Naive B cell (primary cell): Measurements from ENCODE around the gene PTPRG. TPM values are rescaled to one million over a fixed set of nuclear protein-coding genes. Genes with fewer than 3 reads are reported as not detected.

Experiments
- ATAC-seq, 2 donors: fragments of 150-1000 bp; cut with Tn5 transposase; 2 replicates each; pipeline ENCODE4 v1.10.0; 2021; ENCODE audit warnings: low read depth in 2 of 2, mild to moderate bottlenecking in 2 of 2, moderate library complexity in 2 of 2
- DNase-seq: peaks from one replicate; pipeline ENCODE4 v3.0.0; 2022
- H3K27ac Mint-ChIP-seq, 6 donors: one replicate each; pipeline ENCODE4 v1.8.0; 2020 to 2022; ENCODE audit warnings: mild to moderate bottlenecking in 6 of 6, mixed read lengths in 6 of 6, moderate library complexity in 5 of 6, inconsistent platforms in 2 of 6
- H3K27me3 Mint-ChIP-seq, 3 donors: one replicate each; pipeline ENCODE4 v1.8.0; 2021 to 2022; ENCODE audit warnings: mixed read lengths in 3 of 3, mild to moderate bottlenecking in 1 of 3
- H3K36me3 Mint-ChIP-seq, 2 donors: one replicate each; pipeline ENCODE4 v1.8.0; 2020 to 2022; ENCODE audit warnings: mixed read lengths in 2 of 2, inconsistent platforms in 1 of 2, mild to moderate bottlenecking in 1 of 2
- H3K4me1 Mint-ChIP-seq, 3 donors: one replicate each; pipeline ENCODE4 v1.8.0; 2020 to 2022; ENCODE audit warnings: mixed read lengths in 3 of 3, inconsistent platforms in 1 of 3, mild to moderate bottlenecking in 1 of 3, moderate library complexity in 1 of 3
- H3K4me3 Mint-ChIP-seq, 8 donors: one replicate each; pipeline ENCODE4 v1.8.0; 2020 to 2022; ENCODE audit warnings: mild to moderate bottlenecking in 8 of 8, mixed read lengths in 8 of 8, moderate library complexity in 8 of 8, inconsistent platforms in 2 of 8
- H3K9me3 Mint-ChIP-seq, 7 donors: one replicate each; pipeline ENCODE4 v1.8.0; 2020 to 2022; ENCODE audit warnings: mixed read lengths in 7 of 7, mild to moderate bottlenecking in 5 of 7, inconsistent platforms in 2 of 7, moderate library complexity in 1 of 7
- polyA plus RNA-seq, 6 donors: library from polyadenylated mRNA; unstranded; fragments of 300-500 nt; fragmentation: Illumina TruSeq; gene quantifications; one replicate each; pipeline ENCODE4 v1.2.3, GENCODE V29; 2021; ENCODE audit warnings: low read depth in 6 of 6

The PTPRG gene
- polyA plus RNA-seq, 6 donors from 2014 or later: 0.05 to 0.20 (median 0.10) TPM; not detected in 1

DNA sequence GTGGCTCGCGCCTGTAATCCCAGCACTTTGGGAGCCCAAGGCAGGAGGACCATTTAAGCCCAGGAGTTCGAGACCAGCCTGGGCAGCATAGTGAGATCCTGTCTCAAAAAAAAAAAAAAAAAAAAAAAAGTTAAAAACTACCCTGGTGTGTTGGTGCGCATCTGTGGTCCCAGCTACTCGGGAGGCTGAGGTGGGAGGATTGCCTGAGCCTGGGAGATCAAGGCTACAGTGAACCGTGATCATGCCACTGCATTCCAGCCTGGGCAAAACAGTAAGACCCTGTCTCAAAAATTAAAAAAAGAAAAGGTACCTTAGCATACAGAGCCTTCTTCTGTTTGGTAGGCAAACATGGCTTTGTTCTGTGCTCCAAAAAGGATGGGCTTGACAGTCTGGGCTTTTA, 57.5 kb downstream of the PTPRG start:
- no peak overlapping the region for H3K4me3 Mint-ChIP-seq
- no peak overlapping the region for H3K27ac Mint-ChIP-seq
- ATAC-seq (no peak), DNase-seq (no peak)
- no peaks in the 10 kb centered on the region for H3K36me3 Mint-ChIP-seq
- no peaks in the 10 kb centered on the region for H3K4me1 Mint-ChIP-seq
- peaks cover 0 to 4% (median 0%) of the 10 kb centered on the region in 3 donors for H3K27me3 Mint-ChIP-seq
- peaks cover 0 to 5% (median 1%) of the 10 kb centered on the region in 7 donors for H3K9me3 Mint-ChIP-seq

DNA sequence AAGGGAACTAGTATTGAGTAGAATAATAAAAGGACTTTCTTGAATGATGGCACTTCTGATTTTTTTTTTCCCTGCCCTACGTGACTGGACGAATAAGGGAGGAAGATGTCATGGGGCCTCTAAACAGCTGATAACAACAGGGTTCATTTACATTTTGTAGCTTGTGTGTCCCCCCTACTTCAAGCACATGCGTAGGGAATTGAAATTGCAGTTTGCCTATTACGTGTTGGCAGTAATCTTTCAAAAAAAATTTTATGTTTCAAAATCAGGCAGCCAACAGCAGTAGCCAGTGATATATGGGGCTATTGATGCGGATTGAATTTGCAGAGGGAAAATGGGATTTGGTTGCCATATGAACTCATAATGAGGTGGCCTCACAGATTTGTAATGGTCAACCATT, 58.7 kb downstream of the PTPRG start:
- Mint-ChIP-seq H3K4me3 (no peak overlapping the region), H3K36me3 (peaks cover 0 to 3% of the 10 kb centered on the region in 2 donors), H3K27ac (no peak overlapping the region), H3K27me3 (peaks cover 0 to under 1% (median 0%) of the 10 kb centered on the region in 3 donors), H3K9me3 (peaks cover 0 to 7% (median 4%) of the 10 kb centered on the region in 7 donors), H3K4me1 (no peaks in the 10 kb centered on the region)
- ATAC-seq (no peak), DNase-seq (no peak)

GRCh38 chr3:61624300-61624699, 62.9 kb downstream of the PTPRG start:
- H3K4me3 Mint-ChIP-seq: no peak overlapping the region
- H3K27ac Mint-ChIP-seq: no peak overlapping the region
- ATAC-seq (no peak), DNase-seq (no peak)
- H3K27me3 Mint-ChIP-seq: peaks cover 0 to 3% (median 0%) of the 10 kb centered on the region in 3 donors
- H3K9me3 Mint-ChIP-seq: peaks cover 0 to 14% (median 4%) of the 10 kb centered on the region in 7 donors
- peaks cover 0 to 8% of the 10 kb centered on the region in 2 donors for H3K36me3 Mint-ChIP-seq
- H3K4me1 Mint-ChIP-seq: no peaks in the 10 kb centered on the region

- H3K27ac Mint-ChIP-seq: no peak overlapping the region
- ATAC-seq (no peak), DNase-seq (no peak)
- no peak overlapping the region for H3K4me3 Mint-ChIP-seq
- peaks cover 0 to 14% (median 4%) of the 10 kb centered on the region in 7 donors for H3K9me3 Mint-ChIP-seq
- peaks cover 0 to 3% (median 0%) of the 10 kb centered on the region in 3 donors for H3K27me3 Mint-ChIP-seq
- H3K4me1 Mint-ChIP-seq: no peaks in the 10 kb centered on the region
- H3K36me3 Mint-ChIP-seq: peaks cover 0 to 8% of the 10 kb centered on the region in 2 donors
These were observed 64.1 kb downstream of the PTPRG start for GRCh38 chr3:61625429-61625828.

- peaks cover 0 to 3% (median 0%) of the 10 kb centered on the region in 3 donors for H3K27me3 Mint-ChIP-seq
- DNase-seq (no peak), ATAC-seq (no peak)
- no peak overlapping the region for H3K4me3 Mint-ChIP-seq
- H3K4me1 Mint-ChIP-seq: no peaks in the 10 kb centered on the region
- H3K9me3 Mint-ChIP-seq: peaks cover 0 to 14% (median 4%) of the 10 kb centered on the region in 7 donors
- no peak overlapping the region for H3K27ac Mint-ChIP-seq
- peaks cover 0 to 8% of the 10 kb centered on the region in 2 donors for H3K36me3 Mint-ChIP-seq
These were observed 65.1 kb downstream of the PTPRG start for GRCh38 chr3:61626484-61626883.

DNA sequence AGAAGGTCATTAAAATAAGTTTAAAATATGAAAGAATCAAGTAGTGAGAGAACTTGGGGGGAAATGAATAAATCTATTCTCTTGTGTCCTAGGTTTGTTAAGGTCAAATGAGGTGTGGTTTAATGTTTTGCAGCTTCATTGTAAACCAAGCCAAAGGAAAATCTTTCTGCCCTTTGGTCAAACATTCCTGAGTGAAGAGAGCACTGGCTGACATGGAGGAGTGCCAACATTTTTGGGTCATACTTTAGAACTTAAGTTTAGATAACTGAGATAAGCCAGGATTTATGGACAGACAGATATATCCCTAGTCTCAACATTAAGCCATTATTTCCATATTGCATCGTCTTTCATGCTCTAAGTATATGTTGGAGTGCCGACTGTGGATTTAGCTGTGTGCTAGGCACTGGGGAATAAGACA, 66.4 kb downstream of the PTPRG start:
- DNase-seq (no peak), ATAC-seq (no peak)
- Mint-ChIP-seq H3K9me3 (peaks cover 0 to 14% (median 4%) of the 10 kb centered on the region in 7 donors), H3K4me1 (no peaks in the 10 kb centered on the region), H3K36me3 (peaks cover 0 to 8% of the 10 kb centered on the region in 2 donors), H3K27me3 (peaks cover 0 to 3% (median 0%) of the 10 kb centered on the region in 3 donors), H3K4me3 (no peak overlapping the region), H3K27ac (no peak overlapping the region)

DNA sequence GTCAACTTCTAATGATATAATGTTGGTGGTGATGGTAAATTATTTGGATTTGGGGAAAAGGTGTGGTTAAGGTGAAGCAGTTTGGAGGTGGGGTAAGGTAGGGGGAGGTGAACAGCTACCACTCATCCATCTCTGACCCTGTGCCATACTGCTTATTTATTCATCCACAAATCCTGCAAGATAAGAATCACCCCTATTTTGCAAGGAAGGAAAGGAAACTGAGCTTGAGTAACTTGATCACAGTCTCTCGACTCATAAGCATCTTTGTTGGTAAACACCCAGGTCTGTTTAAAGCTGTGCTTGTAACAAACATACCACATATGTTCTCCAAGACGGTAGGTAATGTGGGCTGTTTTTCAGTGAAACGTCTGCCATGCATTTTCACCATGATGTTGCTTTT, 67.3 kb downstream of the PTPRG start:
- no peaks in the 10 kb centered on the region for H3K4me1 Mint-ChIP-seq
- H3K9me3 Mint-ChIP-seq: peaks cover 0 to 14% (median 4%) of the 10 kb centered on the region in 7 donors
- ATAC-seq (no peak), DNase-seq (no peak)
- no peak overlapping the region for H3K4me3 Mint-ChIP-seq
- peaks cover 0 to 8% of the 10 kb centered on the region in 2 donors for H3K36me3 Mint-ChIP-seq
- peaks cover 0 to 3% (median 0%) of the 10 kb centered on the region in 3 donors for H3K27me3 Mint-ChIP-seq
- H3K27ac Mint-ChIP-seq: no peak overlapping the region

- no peak overlapping the region for H3K4me3 Mint-ChIP-seq
- H3K36me3 Mint-ChIP-seq: peaks cover 0 to 8% of the 10 kb centered on the region in 2 donors
- no peak overlapping the region for H3K27ac Mint-ChIP-seq
- DNase-seq (no peak), ATAC-seq (no peak)
- H3K9me3 Mint-ChIP-seq: peaks cover 0 to 14% (median 4%) of the 10 kb centered on the region in 7 donors
- no peaks in the 10 kb centered on the region for H3K4me1 Mint-ChIP-seq
- H3K27me3 Mint-ChIP-seq: peaks cover 0 to 3% (median 0%) of the 10 kb centered on the region in 3 donors
These were observed 68.1 kb downstream of the PTPRG start for GRCh38 chr3:61629442-61629841.

DNA sequence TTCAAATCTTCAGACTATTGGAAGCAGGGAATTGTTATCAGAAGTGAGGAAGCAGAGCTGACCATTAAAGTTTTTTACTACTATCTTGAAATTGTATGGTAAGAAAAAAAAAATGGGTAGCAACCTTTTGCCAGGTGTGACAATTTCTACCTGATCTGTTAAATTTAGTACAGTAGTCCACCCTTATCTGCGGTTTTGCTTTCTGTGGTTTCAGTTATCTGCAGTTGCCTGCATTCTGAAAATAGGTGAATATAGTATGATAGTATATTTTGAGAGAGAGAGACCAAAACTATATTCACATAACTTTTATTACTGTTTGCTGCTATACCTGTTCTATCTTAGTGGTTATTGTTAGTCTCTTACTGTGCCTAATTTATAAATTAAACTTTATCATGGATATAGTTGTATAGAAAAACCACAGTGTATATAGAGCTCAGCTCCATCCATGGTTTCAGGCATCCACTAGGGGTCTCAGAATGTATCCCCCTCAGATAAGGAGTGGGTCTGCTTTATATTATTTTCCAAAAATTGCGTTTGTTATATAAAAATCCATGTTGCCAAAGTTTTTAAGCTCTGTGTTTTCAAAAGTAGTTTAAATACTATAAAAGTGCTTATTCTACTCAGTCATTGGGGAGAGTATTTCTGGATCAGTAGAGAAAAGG, 69.9 kb downstream of the PTPRG start:
- H3K9me3 Mint-ChIP-seq: peaks cover 0 to 5% (median 0%) of the 10 kb centered on the region in 7 donors
- DNase-seq (no peak), ATAC-seq (no peak)
- no peak overlapping the region for H3K4me3 Mint-ChIP-seq
- H3K36me3 Mint-ChIP-seq: no peaks in the 10 kb centered on the region
- peaks cover 0 to 3% (median 0%) of the 10 kb centered on the region in 3 donors for H3K27me3 Mint-ChIP-seq
- H3K27ac Mint-ChIP-seq: no peak overlapping the region
- H3K4me1 Mint-ChIP-seq: no peaks in the 10 kb centered on the region

GRCh38 chr3:61632568-61633175, 71.3 kb downstream of the PTPRG start:
- H3K9me3 Mint-ChIP-seq: peaks cover 0 to 5% (median 0%) of the 10 kb centered on the region in 7 donors
- DNase-seq (no peak), ATAC-seq (no peak)
- H3K36me3 Mint-ChIP-seq: no peaks in the 10 kb centered on the region
- no peak overlapping the region for H3K4me3 Mint-ChIP-seq
- H3K27me3 Mint-ChIP-seq: peaks cover 0 to 3% (median 0%) of the 10 kb centered on the region in 3 donors
- H3K27ac Mint-ChIP-seq: no peak overlapping the region
- no peaks in the 10 kb centered on the region for H3K4me1 Mint-ChIP-seq

GRCh38 chr3:61634678-61635077, 73.3 kb downstream of the PTPRG start:
- no peaks in the 10 kb centered on the region for H3K27me3 Mint-ChIP-seq
- ATAC-seq (no peak), DNase-seq (no peak)
- H3K36me3 Mint-ChIP-seq: no peaks in the 10 kb centered on the region
- no peak overlapping the region for H3K4me3 Mint-ChIP-seq
- H3K27ac Mint-ChIP-seq: no peak overlapping the region
- H3K4me1 Mint-ChIP-seq: no peaks in the 10 kb centered on the region
- peaks cover 0 to 5% (median 0%) of the 10 kb centered on the region in 7 donors for H3K9me3 Mint-ChIP-seq

DNA sequence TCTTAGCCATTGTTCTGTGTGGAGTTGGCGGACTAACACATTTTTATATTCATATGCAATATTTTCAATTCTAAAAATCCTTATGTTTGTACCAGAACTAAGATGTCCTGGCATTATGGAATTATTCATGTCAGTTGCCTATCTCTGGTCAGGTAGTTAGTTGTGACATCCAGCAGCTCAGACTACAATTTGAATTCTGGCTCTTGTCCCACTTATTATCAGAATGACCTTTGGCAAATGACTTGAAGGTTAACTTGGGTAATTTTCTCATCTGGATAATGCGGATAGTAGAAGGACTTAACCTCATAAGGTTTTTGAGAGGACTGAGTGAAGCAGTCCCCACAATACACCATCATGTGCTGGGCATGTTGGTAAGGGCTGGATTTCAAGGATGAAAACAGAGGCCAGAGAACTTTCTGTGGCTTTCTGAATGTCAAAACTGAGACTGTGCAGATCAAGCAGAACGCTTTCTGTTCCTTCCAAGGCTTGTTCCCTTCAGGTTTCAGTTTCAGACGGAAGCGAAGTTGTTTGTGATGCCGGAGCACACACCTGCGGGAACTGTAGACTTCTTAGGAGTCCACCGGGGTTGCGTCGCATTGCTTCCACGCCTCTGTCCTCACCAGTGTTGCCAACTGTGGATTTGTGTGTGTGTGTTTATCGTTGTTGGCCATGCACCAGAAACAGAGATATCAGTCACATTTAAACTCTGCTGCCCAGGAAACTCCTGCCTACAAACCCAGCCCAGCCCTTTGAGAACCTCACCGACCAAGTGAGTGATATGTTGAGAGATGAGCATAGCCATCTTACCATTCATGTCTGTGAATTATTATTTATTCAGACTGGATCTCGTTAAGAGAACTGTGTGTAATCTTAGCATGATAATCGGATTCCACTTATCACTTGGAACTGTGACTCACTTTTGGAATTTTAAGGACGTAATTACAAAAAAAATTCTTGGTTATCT, 76.0 kb downstream of the PTPRG start:
- no peaks in the 10 kb centered on the region for H3K36me3 Mint-ChIP-seq
- peak overlapping the region in 2 of 8 donors; percentile 68 to 69 for H3K4me3 Mint-ChIP-seq
- H3K9me3 Mint-ChIP-seq: peaks cover 0 to 14% (median 2%) of the 10 kb centered on the region in 7 donors
- H3K27ac Mint-ChIP-seq: peak overlapping the region in 1 of 6 donors; percentile 35
- H3K4me1 Mint-ChIP-seq: no peaks in the 10 kb centered on the region
- peak; percentile 36 to 79 for ATAC-seq
- no peaks in the 10 kb centered on the region for H3K27me3 Mint-ChIP-seq
- DNase-seq: no peak

- H3K4me3 Mint-ChIP-seq: no peak overlapping the region
- no peak overlapping the region for H3K27ac Mint-ChIP-seq
- no peak for ATAC-seq
- DNase-seq: no peak
- peaks cover 0 to 14% (median 4%) of the 10 kb centered on the region in 7 donors for H3K9me3 Mint-ChIP-seq
- no peaks in the 10 kb centered on the region for H3K36me3 Mint-ChIP-seq
- H3K27me3 Mint-ChIP-seq: no peaks in the 10 kb centered on the region
- no peaks in the 10 kb centered on the region for H3K4me1 Mint-ChIP-seq
These were observed 77.4 kb downstream of the PTPRG start for GRCh38 chr3:61638741-61639140.
